T-helper 2 cell treated with Interferon-gamma antibody and Interleukin-4, amounts not matched to agents 5 μg/mL and 100 μg/mL, for 36 hours (primary cell): Measurements from ENCODE around the gene AKIRIN2.
"Not testable (repeated sequence)": the region's sequence is repeated elsewhere in the genome, so short reads cannot be mapped to it uniquely, and the experiment has no call there.

Source experiments
- DNase-seq: peaks from one replicate; pipeline ENCODE4 v3.0.0; 2021; ENCODE audit warnings: low spot score
- H3K27ac Mint-ChIP-seq: one replicate; pipeline ENCODE4 v1.8.0; 2021; ENCODE audit warnings: mild to moderate bottlenecking, mixed read lengths
- H3K27me3 Mint-ChIP-seq: one replicate; pipeline ENCODE4 v1.8.0; 2021; ENCODE audit warnings: low read depth, mixed read lengths
- H3K36me3 Mint-ChIP-seq: one replicate; pipeline ENCODE4 v1.8.0; 2021; ENCODE audit warnings: low read depth, mixed read lengths
- H3K4me1 Mint-ChIP-seq: one replicate; pipeline ENCODE4 v1.8.0; 2021; ENCODE audit warnings: low read depth, mixed read lengths
- H3K4me3 Mint-ChIP-seq: one replicate; pipeline ENCODE4 v1.8.0; 2022; ENCODE audit warnings: mild to moderate bottlenecking, moderate library complexity, mixed read lengths
- H3K9me3 Mint-ChIP-seq: one replicate; pipeline ENCODE4 v1.8.0; 2021; ENCODE audit warnings: mixed read lengths

AKIRIN2 gene

GRCh38 chr6:87706187-87706966 lies 4.3 kb upstream of the AKIRIN2 start:
- Mint-ChIP-seq H3K4me3 (no peak overlapping the region), H3K4me1 (peaks cover 23% of the 10 kb centered on the region), H3K27ac (no peak overlapping the region), H3K27me3 (no peaks in the 10 kb centered on the region), H3K36me3 (peaks cover 2% of the 10 kb centered on the region), H3K9me3 (peaks cover 4% of the 10 kb centered on the region)
- DNase-seq: no peak

GRCh38 chr6:87705070-87705691 lies 3.1 kb upstream of the AKIRIN2 start:
- Mint-ChIP-seq H3K27ac (peak overlapping the region; percentile 39), H3K27me3 (no peaks in the 10 kb centered on the region), H3K4me1 (peaks cover 21% of the 10 kb centered on the region), H3K9me3 (peaks cover 4% of the 10 kb centered on the region), H3K4me3 (no peak overlapping the region), H3K36me3 (peaks cover 8% of the 10 kb centered on the region)
- DNase-seq: peak; percentile 59

GRCh38 chr6:87703039-87703438 lies 1.0 kb upstream of the AKIRIN2 start:
- H3K9me3 Mint-ChIP-seq, DNase-seq, H3K27me3 Mint-ChIP-seq: not testable (repeated sequence)
- peak overlapping the region; percentile 89 for H3K27ac Mint-ChIP-seq
- H3K4me3 Mint-ChIP-seq: peak overlapping the region; percentile 92
- peaks cover 16% of the 10 kb centered on the region for H3K36me3 Mint-ChIP-seq
- peaks cover 32% of the 10 kb centered on the region for H3K4me1 Mint-ChIP-seq

GRCh38 chr6:87702589-87702945 lies 534 bp upstream of the AKIRIN2 start:
- Mint-ChIP-seq H3K4me3 (peak overlapping the region; percentile 92), H3K4me1 (peaks cover 36% of the 10 kb centered on the region), H3K27ac (peak overlapping the region; percentile 89), H3K9me3 (no peaks in the 10 kb centered on the region), H3K36me3 (peaks cover 18% of the 10 kb centered on the region), H3K27me3 (no peaks in the 10 kb centered on the region)
- DNase-seq: no peak

GRCh38 chr6:87701344-87701675 lies 723 bp downstream of the AKIRIN2 start:
- peaks cover 37% of the 10 kb centered on the region for H3K4me1 Mint-ChIP-seq
- no peaks in the 10 kb centered on the region for H3K27me3 Mint-ChIP-seq
- H3K36me3 Mint-ChIP-seq: peaks cover 18% of the 10 kb centered on the region
- no peak for DNase-seq
- peak overlapping the region; percentile 89 for H3K27ac Mint-ChIP-seq
- H3K4me3 Mint-ChIP-seq: peak overlapping the region; percentile 92
- no peaks in the 10 kb centered on the region for H3K9me3 Mint-ChIP-seq

- Mint-ChIP-seq H3K9me3 (no peaks in the 10 kb centered on the region), H3K36me3 (peaks cover 18% of the 10 kb centered on the region), H3K27ac (peak overlapping the region; percentile 89), H3K27me3 (no peaks in the 10 kb centered on the region), H3K4me1 (peaks cover 40% of the 10 kb centered on the region), H3K4me3 (peak overlapping the region; percentile 92)
- DNase-seq: peak; percentile 23
These were observed 1.4 kb downstream of the AKIRIN2 start for GRCh38 chr6:87700397-87701343.

GRCh38 chr6:87699576-87699975 lies 2.5 kb downstream of the AKIRIN2 start:
- Mint-ChIP-seq H3K27me3 (no peaks in the 10 kb centered on the region), H3K9me3 (no peaks in the 10 kb centered on the region), H3K27ac (peak overlapping the region; percentile 62), H3K36me3 (peaks cover 21% of the 10 kb centered on the region), H3K4me1 (peaks cover 34% of the 10 kb centered on the region), H3K4me3 (peak overlapping the region; percentile 92)
- DNase-seq: no peak

- Mint-ChIP-seq H3K4me1 (peaks cover 41% of the 10 kb centered on the region), H3K27me3 (no peaks in the 10 kb centered on the region), H3K9me3 (no peaks in the 10 kb centered on the region), H3K27ac (peak overlapping the region; percentile 49), H3K4me3 (peak overlapping the region; percentile 92), H3K36me3 (peaks cover 21% of the 10 kb centered on the region)
- DNase-seq: no peak
These were observed 3.5 kb downstream of the AKIRIN2 start for GRCh38 chr6:87698547-87699006.

- Mint-ChIP-seq H3K4me1 (peaks cover 39% of the 10 kb centered on the region), H3K27ac (peak overlapping the region; percentile 62), H3K36me3 (peaks cover 21% of the 10 kb centered on the region), H3K9me3 (no peaks in the 10 kb centered on the region), H3K4me3 (peak overlapping the region; percentile 92), H3K27me3 (no peaks in the 10 kb centered on the region)
- no peak for DNase-seq
These were observed 4.2 kb downstream of the AKIRIN2 start for GRCh38 chr6:87697581-87698546.

- H3K36me3 Mint-ChIP-seq: peaks cover 21% of the 10 kb centered on the region
- not testable (repeated sequence) for H3K27ac Mint-ChIP-seq, H3K27me3 Mint-ChIP-seq, H3K9me3 Mint-ChIP-seq, DNase-seq, H3K4me3 Mint-ChIP-seq
- peaks cover 33% of the 10 kb centered on the region for H3K4me1 Mint-ChIP-seq
These were observed 5.2 kb downstream of the AKIRIN2 start for GRCh38 chr6:87696817-87697216.

- H3K9me3 Mint-ChIP-seq: no peaks in the 10 kb centered on the region
- H3K27ac Mint-ChIP-seq: no peak overlapping the region
These were observed 9.9 kb downstream of the AKIRIN2 start for GRCh38 chr6:87692086-87692485.

GRCh38 chr6:87690441-87690840 lies 11.6 kb downstream of the AKIRIN2 start:
- Mint-ChIP-seq H3K4me3 (no peak overlapping the region), H3K4me1 (peaks cover 18% of the 10 kb centered on the region), H3K36me3 (peaks cover 23% of the 10 kb centered on the region)

More at GRCh38 chr6:87692086-87692485, 9.9 kb downstream of the AKIRIN2 start:
- Mint-ChIP-seq H3K4me1 (peaks cover 19% of the 10 kb centered on the region), H3K4me3 (no peak overlapping the region), H3K36me3 (peaks cover 13% of the 10 kb centered on the region), H3K27me3 (no peaks in the 10 kb centered on the region)
- DNase-seq: no peak

GRCh38 chr6:87687893-87688292 lies 14.1 kb downstream of the AKIRIN2 start:
- peaks cover 22% of the 10 kb centered on the region for H3K36me3 Mint-ChIP-seq
- H3K27ac Mint-ChIP-seq, H3K4me3 Mint-ChIP-seq, H3K27me3 Mint-ChIP-seq, DNase-seq, H3K9me3 Mint-ChIP-seq, H3K4me1 Mint-ChIP-seq: not testable (repeated sequence)

More at GRCh38 chr6:87690441-87690840, 11.6 kb downstream of the AKIRIN2 start:
- no peaks in the 10 kb centered on the region for H3K9me3 Mint-ChIP-seq
- H3K27ac Mint-ChIP-seq: no peak overlapping the region
- no peaks in the 10 kb centered on the region for H3K27me3 Mint-ChIP-seq
- no peak for DNase-seq
